ENCODE measurements around the gene DSCAML1. TPM values are rescaled to one million over a fixed set of nuclear protein-coding genes. Genes with fewer than 3 reads are reported as not detected.

DSCAML1 gene
- total and polyA plus RNA-seq, 2 of the 8 experiments (the other 6 are each of a cell fraction or from before 2014, with no cell fraction given), result 0.19 to 0.24 TPM

GRCh38 chr11:117803896-117804295 lies 6.9 kb upstream of the DSCAML1 start (continued):
- TF ChIP-seq RBBP5 (IDR thresholded peaks at IDR 0.05; ENCODE audit: borderline replicate concordance, low read depth, low read length), result no peak

Measured in H1 (cell line).